Vagina (tissue), 2 donors: ENCODE measurements around the gene ZNF268.

Source experiments
- POLR2A ChIP-seq, 2 donors: fragments of 450-650 bp; IDR thresholded peaks; one replicate each; pipeline ENCODE4 v1.6.1; 2017; ENCODE audit warnings: antibody characterized with exemption in 2 of 2, mild to moderate bottlenecking in 2 of 2, moderate library complexity in 2 of 2
- POLR2AphosphoS5 ChIP-seq, 2 donors: sonication (generic); formaldehyde crosslinking; IDR thresholded peaks; one replicate each; pipeline ENCODE4 v1.9.0; 2017; ENCODE audit warnings: antibody characterized with exemption in 2 of 2, mild to moderate bottlenecking in 2 of 2, low read depth in 1 of 2; ENCODE audit not compliant: insufficient read depth in 1 of 2
- TF ChIP-seq, protein P1 (sequence below), 3 experiments: fragments of 450-650 bp in 2 of 3; fragments of 200-600 bp in 1 of 3; sonication (generic) in 1 of 3; IDR thresholded peaks; one replicate each; pipeline ENCODE4 v1.5.1; 2017 to 2019; ENCODE audit warnings: antibody characterized with exemption in 3 of 3, mild to moderate bottlenecking in 2 of 3, moderate library complexity in 2 of 3

- TF ChIP-seq, protein P1, sequence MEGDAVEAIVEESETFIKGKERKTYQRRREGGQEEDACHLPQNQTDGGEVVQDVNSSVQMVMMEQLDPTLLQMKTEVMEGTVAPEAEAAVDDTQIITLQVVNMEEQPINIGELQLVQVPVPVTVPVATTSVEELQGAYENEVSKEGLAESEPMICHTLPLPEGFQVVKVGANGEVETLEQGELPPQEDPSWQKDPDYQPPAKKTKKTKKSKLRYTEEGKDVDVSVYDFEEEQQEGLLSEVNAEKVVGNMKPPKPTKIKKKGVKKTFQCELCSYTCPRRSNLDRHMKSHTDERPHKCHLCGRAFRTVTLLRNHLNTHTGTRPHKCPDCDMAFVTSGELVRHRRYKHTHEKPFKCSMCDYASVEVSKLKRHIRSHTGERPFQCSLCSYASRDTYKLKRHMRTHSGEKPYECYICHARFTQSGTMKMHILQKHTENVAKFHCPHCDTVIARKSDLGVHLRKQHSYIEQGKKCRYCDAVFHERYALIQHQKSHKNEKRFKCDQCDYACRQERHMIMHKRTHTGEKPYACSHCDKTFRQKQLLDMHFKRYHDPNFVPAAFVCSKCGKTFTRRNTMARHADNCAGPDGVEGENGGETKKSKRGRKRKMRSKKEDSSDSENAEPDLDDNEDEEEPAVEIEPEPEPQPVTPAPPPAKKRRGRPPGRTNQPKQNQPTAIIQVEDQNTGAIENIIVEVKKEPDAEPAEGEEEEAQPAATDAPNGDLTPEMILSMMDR (IDR thresholded peaks at IDR 0.05), result no peak
- TF ChIP-seq POLR2AphosphoS5 (IDR thresholded peaks at IDR 0.05; ENCODE audit: insufficient read depth in 1 of 2, low read depth in 1 of 2), result no peak
- no peak for TF ChIP-seq POLR2A (IDR thresholded peaks at IDR 0.05)
Observed at GRCh38 chr12:133215724-133216123, 34.4 kb downstream of the ZNF268 start.
